ENCODE results near the gene ADAMTS18. TPM values are rescaled to one million over a fixed set of nuclear protein-coding genes. Genes with fewer than 3 reads are reported as not detected.

Gene ADAMTS18
- polyA plus RNA-seq, 3 donors, result 4.0 to 5.4 (median 5.0) TPM

- DNase-seq (ENCODE audit: low read depth in 3 of 3, low spot score in 2 of 3), result no peak
Measured at GRCh38 chr16:77331802-77332586, 102.8 kb downstream of the ADAMTS18 start.

- DNase-seq (ENCODE audit: low read depth in 3 of 3, low spot score in 2 of 3), result no peak
Measured at GRCh38 chr16:77331043-77331442, 103.8 kb downstream of the ADAMTS18 start.

- no peak for DNase-seq (ENCODE audit: low read depth in 3 of 3, low spot score in 2 of 3)
Measured at GRCh38 chr16:77330332-77331042, 104.3 kb downstream of the ADAMTS18 start.

GRCh38 chr16:77328768-77329167, 106.1 kb downstream of the ADAMTS18 start:
- DNase-seq (ENCODE audit: low read depth in 3 of 3, low spot score in 2 of 3), result no peak

GRCh38 chr16:77328274-77328673, 106.6 kb downstream of the ADAMTS18 start:
- DNase-seq (ENCODE audit: low read depth in 3 of 3, low spot score in 2 of 3), result no peak

GRCh38 chr16:77327717-77328116, 107.1 kb downstream of the ADAMTS18 start:
- DNase-seq (ENCODE audit: low read depth in 3 of 3, low spot score in 2 of 3), result no peak

- DNase-seq (ENCODE audit: low read depth in 3 of 3, low spot score in 2 of 3), result no peak
Measured at GRCh38 chr16:77324729-77325128, 110.1 kb downstream of the ADAMTS18 start.

GRCh38 chr16:77323695-77324094, 111.1 kb downstream of the ADAMTS18 start:
- DNase-seq (ENCODE audit: low read depth in 3 of 3, low spot score in 2 of 3), result no peak

GRCh38 chr16:77322757-77323156, 112.1 kb downstream of the ADAMTS18 start:
- no peak for DNase-seq (ENCODE audit: low read depth in 3 of 3, low spot score in 2 of 3)

- no peak for DNase-seq (ENCODE audit: low read depth in 3 of 3, low spot score in 2 of 3)
Measured at GRCh38 chr16:77317059-77317458, 117.8 kb downstream of the ADAMTS18 start.

GRCh38 chr16:77310877-77311276, 124.0 kb downstream of the ADAMTS18 start:
- no peak for DNase-seq (ENCODE audit: low read depth in 3 of 3, low spot score in 2 of 3)

- DNase-seq (ENCODE audit: low read depth in 3 of 3, low spot score in 2 of 3), result no peak
Measured at GRCh38 chr16:77308163-77308561, 126.7 kb downstream of the ADAMTS18 start.

GRCh38 chr16:77307426-77308162, 127.2 kb downstream of the ADAMTS18 start:
- no peak for DNase-seq (ENCODE audit: low read depth in 3 of 3, low spot score in 2 of 3)

- no peak for DNase-seq (ENCODE audit: low read depth in 3 of 3, low spot score in 2 of 3)
Measured at GRCh38 chr16:77306075-77306474, 128.8 kb downstream of the ADAMTS18 start.

- no peak for DNase-seq (ENCODE audit: low read depth in 3 of 3, low spot score in 2 of 3)
Measured at GRCh38 chr16:77304877-77305276, 130.0 kb downstream of the ADAMTS18 start.

GRCh38 chr16:77304134-77304533, 130.7 kb downstream of the ADAMTS18 start:
- no peak for DNase-seq (ENCODE audit: low read depth in 3 of 3, low spot score in 2 of 3)

- no peak for DNase-seq (ENCODE audit: low read depth in 3 of 3, low spot score in 2 of 3)
Measured at GRCh38 chr16:77302674-77303073, 132.2 kb downstream of the ADAMTS18 start.

- DNase-seq (ENCODE audit: low read depth in 3 of 3, low spot score in 2 of 3), result no peak
Measured at GRCh38 chr16:77302249-77302648, 132.6 kb downstream of the ADAMTS18 start.

GRCh38 chr16:77300256-77300655, 134.6 kb downstream of the ADAMTS18 start:
- DNase-seq (ENCODE audit: low read depth in 3 of 3, low spot score in 2 of 3), result no peak

GRCh38 chr16:77299395-77299794, 135.4 kb downstream of the ADAMTS18 start:
- DNase-seq (ENCODE audit: low read depth in 3 of 3, low spot score in 2 of 3), result no peak
